B cell (primary cell): Measurements from ENCODE around the gene CSF1R. TPM values are rescaled to one million over a fixed set of nuclear protein-coding genes. Genes with fewer than 3 reads are reported as not detected.

ENCODE experiments used
- ATAC-seq: fragments of 200-7000 bp; cut with Tn5 transposase; one replicate; pipeline ENCODE4 v1.10.0; 2021; ENCODE audit warnings: low read depth, mild to moderate bottlenecking, moderate number of reproducible peaks, moderate library complexity
- CTCF ChIA-PET: fragments of 350-600 bp; sonication (Branson Sonifier 250); formaldehyde crosslinking; loops from one replicate; lab custom pipeline; 2021; ENCODE audit warnings: antibody characterized with exemption, inconsistent platforms; lab: Charles Lee
- POLR2A ChIA-PET: fragments of 350-600 bp; sonication (Branson Sonifier 250); formaldehyde crosslinking; loops from one replicate; lab custom pipeline; 2021; ENCODE audit warnings: antibody characterized with exemption; lab: Charles Lee
- DNase-seq: peaks from one replicate; pipeline ENCODE4 v3.0.0; 2013
- H2AFZ ChIP-seq: 2 replicates; pipeline ENCODE4 v1.6.1; 2012; ENCODE audit warnings: mild to moderate bottlenecking, low read depth, low read length; ENCODE audit not compliant: insufficient read depth, poor library complexity, severe bottlenecking
- H3K27ac ChIP-seq, 2 donors: 1 replicate in 1 of 2; 2 replicates in 1 of 2; pipeline ENCODE4 v1.5.1; 2012 to 2013; ENCODE audit warnings: low read length in 2 of 2, mild to moderate bottlenecking in 2 of 2, moderate library complexity in 1 of 2
- H3K27me3 ChIP-seq, 4 experiments: fragments of 200-600 bp in 1 of 4; sonication (generic) in 1 of 4; replicated peaks in 1 of 4; 1 replicate in 2 of 4; 2 replicates in 2 of 4; pipeline versions ENCODE4 v1.6.1 to v1.7.0; 2013 to 2016; ENCODE audit warnings: low read length in 3 of 4, mild to moderate bottlenecking in 2 of 4, mixed read lengths in 1 of 4, moderate library complexity in 1 of 4; ENCODE audit not compliant: insufficient read depth in 4 of 4, control insufficient read depth in 3 of 4; ENCODE audit errors: control extremely low read depth in 1 of 4
- H3K36me3 ChIP-seq, 2 experiments: replicated peaks in 1 of 2; 1 replicate in 1 of 2; 2 replicates in 1 of 2; pipeline versions ENCODE4 v1.6.1 to v1.7.1; 2013; ENCODE audit warnings: low read length in 1 of 2; ENCODE audit not compliant: insufficient read depth in 2 of 2, control insufficient read depth in 1 of 2; ENCODE audit errors: control extremely low read depth in 1 of 2, extremely low read depth in 1 of 2
- H3K4me1 ChIP-seq, 2 donors: fragments of 200-600 bp in 1 of 2; sonication (generic) in 1 of 2; 1 replicate in 1 of 2; 2 replicates in 1 of 2; pipeline versions ENCODE4 v1.5.1 to v1.6.1; 2013 to 2017; ENCODE audit warnings: low read length in 2 of 2; ENCODE audit not compliant: control insufficient read depth in 2 of 2, insufficient read depth in 2 of 2
- H3K4me2 ChIP-seq: replicated peaks from 2 replicates; pipeline ENCODE3; 2012; ENCODE audit warnings: mild to moderate bottlenecking, low read depth, low read length; ENCODE audit not compliant: poor library complexity, severe bottlenecking
- H3K4me3 ChIP-seq, 5 experiments: fragments of 200-600 bp in 1 of 5; sonication (generic) in 1 of 5; 1 replicate in 3 of 5; 2 replicates in 2 of 5; pipeline versions ENCODE4 v1.5.1 to v1.7.0; 2011 to 2016; ENCODE audit warnings: low read length in 4 of 5, mild to moderate bottlenecking in 4 of 5, low read depth in 2 of 5, control low read depth in 1 of 5, moderate library complexity in 1 of 5; ENCODE audit not compliant: insufficient read depth in 1 of 5; ENCODE audit errors: control extremely low read depth in 1 of 5, extremely low read depth in 1 of 5
- H3K79me2 ChIP-seq: fragments of 200-600 bp; sonication (generic); one replicate; pipeline ENCODE4 v1.6.0; 2016; ENCODE audit warnings: low read length; ENCODE audit not compliant: control insufficient read depth, insufficient read depth
- H3K9ac ChIP-seq: fragments of 200-600 bp; sonication (generic); 2 replicates; pipeline ENCODE4 v1.6.1; 2017; ENCODE audit warnings: mild to moderate bottlenecking, low read length, moderate library complexity
- H3K9me3 ChIP-seq, 3 donors: one replicate each; pipeline versions ENCODE4 v1.6.1 to v1.7.1; 2013; ENCODE audit warnings: low read length in 2 of 3; ENCODE audit not compliant: control insufficient read depth in 2 of 3, insufficient read depth in 1 of 3; ENCODE audit errors: control extremely low read depth in 1 of 3
- H4K20me1 ChIP-seq: 2 replicates; pipeline ENCODE4 v1.6.0; 2012; ENCODE audit warnings: mild to moderate bottlenecking, low read length; ENCODE audit not compliant: insufficient read depth, control insufficient read depth, poor library complexity, severe bottlenecking
- H3K27ac Mint-ChIP-seq: one replicate; pipeline ENCODE4 v1.8.0; 2021; ENCODE audit warnings: mixed read lengths
- H3K27me3 Mint-ChIP-seq: one replicate; pipeline ENCODE4 v1.8.0; 2021; ENCODE audit warnings: mixed read lengths
- H3K4me1 Mint-ChIP-seq: one replicate; pipeline ENCODE4 v1.8.0; 2021; ENCODE audit warnings: mixed read lengths
- H3K4me3 Mint-ChIP-seq: one replicate; pipeline ENCODE4 v1.8.0; 2021; ENCODE audit warnings: mixed read lengths
- H3K9me3 Mint-ChIP-seq: one replicate; pipeline ENCODE4 v1.8.0; 2022; ENCODE audit warnings: mixed read lengths; ENCODE audit not compliant: insufficient read depth
- EZH2 ChIP-seq: IDR thresholded peaks from 2 replicates; pipeline ENCODE4 v1.6.1; 2012; ENCODE audit warnings: borderline replicate concordance, low read depth, mild to moderate bottlenecking, moderate library complexity, low read length; ENCODE audit not compliant: insufficient read depth, poor library complexity, severe bottlenecking
- WGBS: methylation state at CpG from one replicate; pipeline ENCODE4 v1.1.5; 2013; ENCODE audit warnings: missing lambda C conversion rate; ENCODE audit not compliant: insufficient coverage; 5-methylcytosine and 5-hydroxymethylcytosine counted together
- intact Hi-C: fragments of 100-400 bp; cut with micrococcal nuclease; formaldehyde crosslinking; loops from one replicate; pipeline ENCODE4 v1.10.0; 2022
- polyA plus RNA-seq: library from polyadenylated mRNA; depleted of rRNA; stranded (reverse); fragments of >200 nt; gene quantifications from 2 replicates; pipeline ENCODE4 v1.2.3, GENCODE V29; 2012
- total RNA-seq, 2 donors: library from RNA; stranded (reverse); fragments of 120-200 nt in 1 of 2; gene quantifications; 1 replicate in 1 of 2; 2 replicates in 1 of 2; pipeline versions ENCODE4 v1.2.3 to v1.2.4, GENCODE V29; 2013 to 2022
- TF ChIP-seq, protein P1 (sequence below): fragments of 200-600 bp; IDR thresholded peaks from one replicate; pipeline ENCODE4 v1.8.0; 2022; ENCODE audit warnings: antibody characterized with exemption, mild to moderate bottlenecking

The CSF1R gene
- total and polyA plus RNA-seq, 2 donors (not counting 1 experiment from before 2014, with no cell fraction given): 1.6 to 2.5 TPM

DNA sequence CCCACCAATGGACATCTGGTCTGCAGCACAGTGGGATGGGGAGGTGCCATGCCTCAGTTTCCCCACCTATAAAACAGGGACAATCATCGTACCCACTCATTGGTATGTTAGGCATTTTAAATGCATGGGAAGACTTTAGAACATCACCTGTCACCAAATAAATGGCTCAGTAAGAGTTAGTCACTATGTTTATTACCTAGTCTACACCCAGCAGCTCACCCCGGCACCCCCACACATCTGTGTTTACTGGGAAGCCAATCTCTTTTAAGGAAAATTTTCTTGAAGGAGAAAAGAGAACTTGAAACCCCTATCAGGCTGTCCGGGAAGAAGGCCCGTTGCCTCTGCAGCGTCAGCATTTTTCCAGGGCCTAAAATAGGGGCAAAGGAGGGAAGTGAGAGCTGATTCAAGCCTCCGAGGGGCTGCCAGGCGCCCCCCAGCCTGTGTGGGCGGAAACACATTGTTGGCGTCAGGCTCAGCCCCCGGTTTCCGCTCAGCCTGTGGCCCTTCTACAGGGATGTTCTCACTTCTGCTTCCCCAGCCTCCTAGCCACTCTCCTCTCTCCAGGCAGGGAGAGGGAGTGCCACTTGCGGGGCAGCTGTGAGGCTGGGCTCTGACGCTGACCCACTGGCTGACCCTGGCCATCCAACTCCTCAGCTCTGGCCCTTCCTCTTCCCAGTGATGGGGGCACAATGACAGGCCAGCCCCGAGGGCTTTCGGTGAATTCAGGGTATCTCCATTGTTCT lies 4.6 kb downstream of the CSF1R start:
- no peaks in the 10 kb centered on the region for H3K79me2 ChIP-seq
- peak overlapping the region; percentile 35 for H3K4me3 Mint-ChIP-seq

More for the DNA sequence above, 4.6 kb downstream of the CSF1R start:
- intact Hi-C loops: no loop called here
- DNase-seq (peak; percentile 69), ATAC-seq (peak; percentile 87)
- H3K4me1 Mint-ChIP-seq: peaks cover 34% of the 10 kb centered on the region
- POLR2A ChIA-PET: no interaction called here
- no peaks in the 10 kb centered on the region for H3K9me3 Mint-ChIP-seq
- CTCF ChIA-PET: no interaction called here
- Histone ChIP-seq H3K27ac (no peak overlapping the region), H4K20me1 (no peaks in the 10 kb centered on the region), H3K4me2 (peak overlapping the region; percentile 66), H3K27me3 (peaks cover 0 to 3% (median 0%) of the 10 kb centered on the region in 4 experiments), H3K4me3 (peak overlapping the region in 1 of 5 experiments; percentile 2), H2AFZ (peak overlapping the region; percentile 36), H3K36me3 (no peaks in the 10 kb centered on the region), H3K9ac (peak overlapping the region; percentile 38), H3K4me1 (peaks cover 24 to 27% of the 10 kb centered on the region in 2 donors), H3K9me3 (no peaks in the 10 kb centered on the region)
- 0% methylated on average over 13 of the region's 15 CpGs for WGBS
- TF ChIP-seq, protein P1, sequence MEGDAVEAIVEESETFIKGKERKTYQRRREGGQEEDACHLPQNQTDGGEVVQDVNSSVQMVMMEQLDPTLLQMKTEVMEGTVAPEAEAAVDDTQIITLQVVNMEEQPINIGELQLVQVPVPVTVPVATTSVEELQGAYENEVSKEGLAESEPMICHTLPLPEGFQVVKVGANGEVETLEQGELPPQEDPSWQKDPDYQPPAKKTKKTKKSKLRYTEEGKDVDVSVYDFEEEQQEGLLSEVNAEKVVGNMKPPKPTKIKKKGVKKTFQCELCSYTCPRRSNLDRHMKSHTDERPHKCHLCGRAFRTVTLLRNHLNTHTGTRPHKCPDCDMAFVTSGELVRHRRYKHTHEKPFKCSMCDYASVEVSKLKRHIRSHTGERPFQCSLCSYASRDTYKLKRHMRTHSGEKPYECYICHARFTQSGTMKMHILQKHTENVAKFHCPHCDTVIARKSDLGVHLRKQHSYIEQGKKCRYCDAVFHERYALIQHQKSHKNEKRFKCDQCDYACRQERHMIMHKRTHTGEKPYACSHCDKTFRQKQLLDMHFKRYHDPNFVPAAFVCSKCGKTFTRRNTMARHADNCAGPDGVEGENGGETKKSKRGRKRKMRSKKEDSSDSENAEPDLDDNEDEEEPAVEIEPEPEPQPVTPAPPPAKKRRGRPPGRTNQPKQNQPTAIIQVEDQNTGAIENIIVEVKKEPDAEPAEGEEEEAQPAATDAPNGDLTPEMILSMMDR: no peak
- no peak for TF ChIP-seq EZH2
- H3K27ac Mint-ChIP-seq: peak overlapping the region; percentile 41
- H3K27me3 Mint-ChIP-seq: peaks cover 4% of the 10 kb centered on the region
